Endothelial cell of umbilical vein (primary cell): Measurements from ENCODE around the gene CD3G. TPM values are rescaled to one million over a fixed set of nuclear protein-coding genes. Genes with fewer than 3 reads are reported as not detected.

Source experiments
- BruUV-seq: library from RNA; stranded (reverse); fragments of 400-500 nt; replicated peaks from 2 replicates; lab custom pipeline; 2021; lab: Mats Ljungman, UMichigan
- CTCF ChIA-PET: fragments of 300-600, 350-600 bp; sonication (Branson Sonifier 250); formaldehyde crosslinking; loops from one replicate; lab custom pipeline; 2021; ENCODE audit warnings: antibody characterized with exemption, inconsistent platforms; lab: Charles Lee
- POLR2A ChIA-PET: fragments of 300-600, 350-600 bp; sonication (Branson Sonifier 250); formaldehyde crosslinking; loops from one replicate; lab custom pipeline; 2021; ENCODE audit warnings: antibody characterized with exemption, inconsistent platforms; lab: Charles Lee
- DNase-seq: peaks from one replicate; pipeline ENCODE4 v3.0.0-alpha.2; 2011; ENCODE audit warnings: low read depth, low spot score
- FAIRE-seq: peaks from 2 replicates; lab custom pipeline; 2011; peaks lifted over from hg19 to GRCh38; lab: Jason Lieb, UNC
- H2AFZ ChIP-seq: 2 replicates; pipeline ENCODE4 v1.6.0; 2012; ENCODE audit warnings: low read depth, low read length, control low read depth, inconsistent platforms
- H3K27ac ChIP-seq: 2 replicates; pipeline ENCODE4 v1.5.1; 2011; ENCODE audit warnings: low read depth, mild to moderate bottlenecking, control low read depth, low read length, moderate library complexity; ENCODE audit not compliant: insufficient read depth
- H3K27me3 ChIP-seq, 2 experiments: 2 replicates each; pipeline versions ENCODE4 v1.6.0 to v1.6.1; 2011; ENCODE audit warnings: low read length in 2 of 2, mixed read lengths in 1 of 2; ENCODE audit not compliant: control insufficient read depth in 2 of 2, insufficient read depth in 2 of 2
- H3K36me3 ChIP-seq, 2 experiments: 2 replicates in 1 of 2; 3 replicates in 1 of 2; pipeline ENCODE4 v1.5.1; 2011; ENCODE audit warnings: low read length in 2 of 2, mild to moderate bottlenecking in 1 of 2, moderate library complexity in 1 of 2; ENCODE audit not compliant: control insufficient read depth in 2 of 2, insufficient read depth in 2 of 2; ENCODE audit errors: extremely low read depth in 1 of 2
- H3K4me1 ChIP-seq: 3 replicates; pipeline ENCODE4 v1.5.1; 2011; ENCODE audit warnings: mild to moderate bottlenecking, low read length; ENCODE audit not compliant: control insufficient read depth, insufficient read depth; ENCODE audit errors: extremely low read depth
- H3K4me2 ChIP-seq: 2 replicates; pipeline ENCODE4 v1.6.1; 2011; ENCODE audit warnings: low read length, control low read depth, mixed read lengths; ENCODE audit not compliant: insufficient read depth
- H3K4me3 ChIP-seq, 3 experiments: fragments of 200-600 bp in 1 of 3; sonication (generic), shearing (Covaris generic) in 1 of 3; replicated peaks in 1 of 3; 2 replicates each; pipeline ENCODE4 v1.5.1; 2011 to 2016; ENCODE audit warnings: control low read depth in 3 of 3, low read length in 3 of 3, mild to moderate bottlenecking in 2 of 3, inconsistent platforms in 1 of 3, low read depth in 1 of 3, moderate library complexity in 1 of 3; ENCODE audit not compliant: insufficient read depth in 1 of 3
- H3K79me2 ChIP-seq: 2 replicates; pipeline ENCODE4 v1.6.0; 2012; ENCODE audit warnings: low read length, inconsistent platforms; ENCODE audit not compliant: control insufficient read depth, insufficient read depth
- H3K9ac ChIP-seq: replicated peaks from 2 replicates; pipeline ENCODE3; 2011; ENCODE audit warnings: low read length, control low read depth; ENCODE audit not compliant: insufficient read depth; ENCODE audit errors: extremely low read depth
- H3K9me1 ChIP-seq: replicated peaks from 3 replicates; pipeline ENCODE4 v1.6.0; 2011; ENCODE audit warnings: mild to moderate bottlenecking, low read length; ENCODE audit not compliant: control insufficient read depth, insufficient read depth; ENCODE audit errors: extremely low read depth
- H3K9me3 ChIP-seq: replicated peaks from 2 replicates; pipeline ENCODE4 v1.5.1; 2012; ENCODE audit warnings: low read length, inconsistent platforms; ENCODE audit not compliant: control insufficient read depth, insufficient read depth
- H4K20me1 ChIP-seq: replicated peaks from 2 replicates; pipeline ENCODE3; 2011; ENCODE audit warnings: mild to moderate bottlenecking, low read length; ENCODE audit not compliant: control insufficient read depth, insufficient read depth; ENCODE audit errors: extremely low read depth
- EZH2 ChIP-seq: IDR thresholded peaks from 2 replicates; pipeline ENCODE4 v1.6.1; 2012; ENCODE audit warnings: borderline replicate concordance, low read depth, mild to moderate bottlenecking, moderate library complexity, low read length, inconsistent platforms; ENCODE audit not compliant: severe bottlenecking
- FOS ChIP-seq: IDR thresholded peaks from 2 replicates; pipeline ENCODE4 v1.6.1; 2011; ENCODE audit warnings: mild to moderate bottlenecking, low read length, moderate library complexity, borderline replicate concordance; ENCODE audit not compliant: insufficient read depth
- GATA2 ChIP-seq: IDR thresholded peaks from 2 replicates; pipeline ENCODE4 v1.7.0; 2011; ENCODE audit warnings: low read depth, mild to moderate bottlenecking, moderate library complexity, mixed read lengths, low read length; ENCODE audit not compliant: insufficient read length, insufficient read depth
- JUN ChIP-seq: IDR thresholded peaks from 2 replicates; pipeline ENCODE4 v1.6.1; 2011; ENCODE audit warnings: borderline replicate concordance, low read depth; ENCODE audit not compliant: insufficient read length, insufficient read depth
- MYC ChIP-seq: IDR thresholded peaks from one replicate; pipeline ENCODE4 v1.6.1; 2011; ENCODE audit warnings: mild to moderate bottlenecking, low read depth, low read length
- POLR2A ChIP-seq: IDR thresholded peaks from 2 replicates; pipeline ENCODE4 v1.6.1; 2012; ENCODE audit warnings: low read depth, mild to moderate bottlenecking, control low read depth, low read length
- POLR2AphosphoS5 ChIP-seq: IDR thresholded peaks from 2 replicates; pipeline ENCODE4 v1.6.1; 2012; ENCODE audit warnings: low read depth, mild to moderate bottlenecking, control low read depth, low read length, moderate library complexity; ENCODE audit not compliant: insufficient read depth
- dilution Hi-C: fragments of 300-500 bp; cut with MboI; formaldehyde crosslinking; loops from one replicate; pipeline ENCODE4 v1.15.0; 2019; ENCODE audit warnings: low sequenced_read_pairs; ENCODE audit not compliant: extremely low pct_ligation_motif_present
- intact Hi-C: fragments of 100-400 bp; cut with micrococcal nuclease; formaldehyde crosslinking; loops from one replicate; pipeline ENCODE4 v1.10.0; 2022
- polyA plus RNA-seq, 4 experiments: library from polyadenylated mRNA; depleted of rRNA in 3 of 4; stranded (reverse) in 3 of 4; unstranded in 1 of 4; fragments of >200 nt; gene quantifications; 2 replicates each; pipeline versions ENCODE4 v1.2.1 to v1.2.3, GENCODE V29; 2011 to 2012; ENCODE audit warnings: missing spikeins in 1 of 4
- total RNA-seq: library from RNA; stranded (reverse); gene quantifications from 2 replicates; pipeline ENCODE4 v1.2.3, GENCODE V29; 2021
- TF ChIP-seq, protein P1 (sequence below), 2 donors: IDR thresholded peaks; 1 replicate in 1 of 2; 2 replicates in 1 of 2; pipeline ENCODE4 v1.5.1; 2011; ENCODE audit warnings: low read length in 2 of 2, mild to moderate bottlenecking in 2 of 2, moderate library complexity in 2 of 2, control low read depth in 1 of 2, inconsistent platforms in 1 of 2, low read depth in 1 of 2; ENCODE audit not compliant: insufficient read depth in 1 of 2; ENCODE audit errors: extremely low read depth in 1 of 2
- TF ChIP-seq, protein P2 (sequence below): IDR thresholded peaks from 2 replicates; pipeline ENCODE4 v1.6.1; 2011; ENCODE audit not compliant: insufficient read depth, insufficient read length

CD3G gene
- total and polyA plus RNA-seq, 2 donors (not counting 3 experiments of a cell fraction or from before 2014, with no cell fraction given) = not detected

DNA sequence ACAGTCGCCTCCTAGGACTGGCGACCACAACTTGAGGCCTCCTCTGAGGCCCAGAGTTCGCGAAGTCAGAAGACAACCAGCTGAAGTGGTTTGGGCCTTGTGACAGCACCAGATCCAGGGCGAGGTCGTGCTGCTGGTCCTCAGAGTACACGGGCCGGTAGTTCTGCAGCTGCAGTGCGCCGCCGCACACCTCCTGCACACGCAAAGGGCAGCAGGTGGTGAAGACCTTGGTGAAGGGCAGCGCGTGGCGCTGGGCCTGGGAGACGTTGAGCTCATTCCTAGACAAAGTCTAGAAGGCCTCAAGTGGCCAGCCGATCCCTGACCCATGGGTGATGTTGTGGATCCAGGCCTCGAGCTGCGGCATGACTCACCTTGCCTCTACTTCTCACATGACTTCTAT, 21.4 kb upstream of the CD3G start:
- no peaks in the 10 kb centered on the region for H3K4me1 ChIP-seq
- H3K36me3 ChIP-seq = no peaks in the 10 kb centered on the region
- no peak overlapping the region for H2AFZ ChIP-seq
- no peak overlapping the region for H3K4me2 ChIP-seq
- no peak overlapping the region for H3K4me3 ChIP-seq
- intact Hi-C loops = no loop called here
- peaks cover 2% of the 10 kb centered on the region for H4K20me1 ChIP-seq
- ChIA-PET CTCF (no interaction called here), POLR2A (no interaction called here)
- H3K27me3 ChIP-seq = peaks cover 1 to 11% of the 10 kb centered on the region in 2 experiments
- no peaks in the 10 kb centered on the region for H3K9me1 ChIP-seq
- DNase-seq (no peak), FAIRE-seq (no peak)
- no peak overlapping the region for H3K9ac ChIP-seq
- TF ChIP-seq GATA2 = no peak
- H3K27ac ChIP-seq = no peak overlapping the region
- no peaks in the 10 kb centered on the region for H3K9me3 ChIP-seq
- dilution Hi-C loops = no loop called here
- BruUV-seq = no TSS peak
- H3K79me2 ChIP-seq = no peaks in the 10 kb centered on the region

DNA sequence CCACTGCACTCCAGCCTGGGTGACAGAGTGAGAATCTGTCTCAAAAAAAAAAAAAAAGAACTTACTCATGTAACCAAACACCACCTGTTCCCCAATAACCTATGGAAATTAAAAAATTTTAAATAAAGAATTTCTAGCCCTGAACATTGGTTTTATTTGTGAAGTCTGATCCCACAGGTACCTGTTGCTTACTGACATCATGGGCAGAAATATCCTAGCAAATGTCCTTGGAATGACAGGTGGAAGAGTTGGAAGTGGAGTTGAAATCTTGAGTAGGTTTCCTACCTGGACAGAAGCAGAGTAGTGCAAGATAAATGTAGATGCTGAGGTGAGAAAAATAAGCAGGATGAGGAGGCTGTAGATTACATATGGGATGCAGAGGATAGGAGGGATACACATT, 18.9 kb upstream of the CD3G start:
- Histone ChIP-seq H3K27ac (no peak overlapping the region), H3K4me1 (no peaks in the 10 kb centered on the region), H3K4me3 (no peak overlapping the region), H3K79me2 (no peaks in the 10 kb centered on the region), H3K27me3 (peaks cover 1 to 4% of the 10 kb centered on the region in 2 experiments), H3K9me1 (no peaks in the 10 kb centered on the region), H3K9me3 (no peaks in the 10 kb centered on the region), H2AFZ (no peak overlapping the region), H3K36me3 (no peaks in the 10 kb centered on the region), H4K20me1 (no peaks in the 10 kb centered on the region), H3K4me2 (no peak overlapping the region), H3K9ac (no peak overlapping the region)
- dilution Hi-C loops (no loop called here), intact Hi-C loops (no loop called here)
- BruUV-seq = no TSS peak
- TF ChIP-seq POLR2A (no peak), MYC (no peak), EZH2 (no peak), FOS (no peak), JUN (no peak), POLR2AphosphoS5 (no peak), GATA2 (no peak)
- TF ChIP-seq, protein P1, sequence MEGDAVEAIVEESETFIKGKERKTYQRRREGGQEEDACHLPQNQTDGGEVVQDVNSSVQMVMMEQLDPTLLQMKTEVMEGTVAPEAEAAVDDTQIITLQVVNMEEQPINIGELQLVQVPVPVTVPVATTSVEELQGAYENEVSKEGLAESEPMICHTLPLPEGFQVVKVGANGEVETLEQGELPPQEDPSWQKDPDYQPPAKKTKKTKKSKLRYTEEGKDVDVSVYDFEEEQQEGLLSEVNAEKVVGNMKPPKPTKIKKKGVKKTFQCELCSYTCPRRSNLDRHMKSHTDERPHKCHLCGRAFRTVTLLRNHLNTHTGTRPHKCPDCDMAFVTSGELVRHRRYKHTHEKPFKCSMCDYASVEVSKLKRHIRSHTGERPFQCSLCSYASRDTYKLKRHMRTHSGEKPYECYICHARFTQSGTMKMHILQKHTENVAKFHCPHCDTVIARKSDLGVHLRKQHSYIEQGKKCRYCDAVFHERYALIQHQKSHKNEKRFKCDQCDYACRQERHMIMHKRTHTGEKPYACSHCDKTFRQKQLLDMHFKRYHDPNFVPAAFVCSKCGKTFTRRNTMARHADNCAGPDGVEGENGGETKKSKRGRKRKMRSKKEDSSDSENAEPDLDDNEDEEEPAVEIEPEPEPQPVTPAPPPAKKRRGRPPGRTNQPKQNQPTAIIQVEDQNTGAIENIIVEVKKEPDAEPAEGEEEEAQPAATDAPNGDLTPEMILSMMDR (IDR thresholded peaks at IDR 0.05; ENCODE audit: extremely low read depth in 1 of 2, insufficient read depth in 1 of 2, low read depth in 1 of 2, low read length in 2 of 2) = no peak
- TF ChIP-seq, protein P2, sequence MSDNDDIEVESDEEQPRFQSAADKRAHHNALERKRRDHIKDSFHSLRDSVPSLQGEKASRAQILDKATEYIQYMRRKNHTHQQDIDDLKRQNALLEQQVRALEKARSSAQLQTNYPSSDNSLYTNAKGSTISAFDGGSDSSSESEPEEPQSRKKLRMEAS = no peak
- ChIA-PET POLR2A (no interaction called here), CTCF (no interaction called here)
- FAIRE-seq (no peak), DNase-seq (no peak)
